ENCODE data around the gene CD200.
A peak's percentile ranks its signal among the peaks of the same experiment; 100 is the strongest.

DNA sequence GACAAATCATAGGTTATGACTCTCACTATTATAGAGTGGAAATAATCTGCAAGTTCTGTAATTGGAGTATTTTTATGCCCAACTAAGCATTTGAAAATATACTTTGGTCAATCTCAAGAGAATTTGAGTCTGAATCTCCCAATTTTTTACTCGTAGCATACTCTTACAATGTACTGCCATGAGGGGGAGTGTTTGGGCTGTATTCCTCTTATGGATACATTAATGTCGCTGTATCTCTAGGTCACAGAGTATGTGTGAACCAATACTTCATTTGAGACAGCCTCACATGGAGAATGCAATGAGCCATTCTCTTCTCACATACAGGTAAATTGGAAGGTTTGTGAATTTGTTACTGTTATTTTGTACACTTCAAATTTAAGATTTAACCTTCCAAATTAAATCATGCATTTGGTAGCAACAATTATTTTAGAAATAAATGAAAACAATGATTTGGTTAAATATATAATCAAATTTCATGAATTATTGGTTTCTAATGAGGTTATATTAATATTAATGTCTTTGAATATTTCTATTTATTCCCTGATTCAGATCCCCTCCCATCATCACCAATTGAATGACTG is 5.5 kb upstream of the CD200 start:
- TF ChIP-seq EZH2 (optimal IDR thresholded peaks at IDR 0.05; ENCODE audit: low read depth, low read length) = no peak
- TF ChIP-seq, protein P1, sequence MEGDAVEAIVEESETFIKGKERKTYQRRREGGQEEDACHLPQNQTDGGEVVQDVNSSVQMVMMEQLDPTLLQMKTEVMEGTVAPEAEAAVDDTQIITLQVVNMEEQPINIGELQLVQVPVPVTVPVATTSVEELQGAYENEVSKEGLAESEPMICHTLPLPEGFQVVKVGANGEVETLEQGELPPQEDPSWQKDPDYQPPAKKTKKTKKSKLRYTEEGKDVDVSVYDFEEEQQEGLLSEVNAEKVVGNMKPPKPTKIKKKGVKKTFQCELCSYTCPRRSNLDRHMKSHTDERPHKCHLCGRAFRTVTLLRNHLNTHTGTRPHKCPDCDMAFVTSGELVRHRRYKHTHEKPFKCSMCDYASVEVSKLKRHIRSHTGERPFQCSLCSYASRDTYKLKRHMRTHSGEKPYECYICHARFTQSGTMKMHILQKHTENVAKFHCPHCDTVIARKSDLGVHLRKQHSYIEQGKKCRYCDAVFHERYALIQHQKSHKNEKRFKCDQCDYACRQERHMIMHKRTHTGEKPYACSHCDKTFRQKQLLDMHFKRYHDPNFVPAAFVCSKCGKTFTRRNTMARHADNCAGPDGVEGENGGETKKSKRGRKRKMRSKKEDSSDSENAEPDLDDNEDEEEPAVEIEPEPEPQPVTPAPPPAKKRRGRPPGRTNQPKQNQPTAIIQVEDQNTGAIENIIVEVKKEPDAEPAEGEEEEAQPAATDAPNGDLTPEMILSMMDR (IDR thresholded peaks at IDR 0.05; ENCODE audit: low read length) = peak; percentile 77
